HCT116 (cell line): Measurements from ENCODE around the gene SP100. TPM values are rescaled to one million over a fixed set of nuclear protein-coding genes. Genes with fewer than 3 reads are reported as not detected.

Experiments used
- ATAC-seq: fragments of 200-7000 bp; cut with Tn5 transposase; 2 replicates; pipeline ENCODE4 v1.9.1; 2020; ENCODE audit warnings: mild to moderate bottlenecking, moderate library complexity
- BruUV-seq: library from RNA; stranded (reverse); fragments of 400-500 nt; replicated peaks from 2 replicates; lab custom pipeline; 2021; lab: Mats Ljungman, UMichigan
- CTCF ChIA-PET: fragments of 300-600 bp; sonication (Branson Sonifier 250); formaldehyde crosslinking; loops from one replicate; lab custom pipeline; 2021; ENCODE audit warnings: antibody characterized with exemption; lab: Charles Lee
- POLR2A ChIA-PET: fragments of 300-600, 350-600 bp; sonication (Branson Sonifier 250); formaldehyde crosslinking; loops from one replicate; lab custom pipeline; 2021; ENCODE audit warnings: antibody characterized with exemption; lab: Charles Lee
- RAD21 ChIA-PET, 2 experiments: fragments of 300-600 bp; sonication (Branson Sonifier 250); formaldehyde crosslinking; loops; one replicate each; lab custom pipeline; 2023; ENCODE audit warnings: low total read pairs in 2 of 2; ENCODE audit not compliant: uncharacterized antibody in 2 of 2, unreplicated experiment in 2 of 2, low non-redundant PET in 1 of 2; lab: Charles Lee
- DNase-seq: peaks from one replicate; pipeline ENCODE4 v3.0.0-alpha.2; 2010; ENCODE audit warnings: low read depth, low spot score
- H2AFZ ChIP-seq: fragments of 200-600 bp; shearing (Covaris generic), sonication (generic); 2 replicates; pipeline ENCODE4 v1.6.1; 2017; ENCODE audit warnings: low read depth, mixed run types, mixed read lengths, antibody characterized with exemption, low read length; ENCODE audit not compliant: poor library complexity, severe bottlenecking
- H3K27ac ChIP-seq: 2 replicates; pipeline ENCODE4 v1.5.1; 2012; ENCODE audit warnings: low read depth, low read length
- H3K27me3 ChIP-seq: fragments of 200-600 bp; sonication (generic); 2 replicates; pipeline ENCODE4 v1.6.1; 2016; ENCODE audit warnings: mixed run types, low read length, mixed read lengths; ENCODE audit not compliant: insufficient read depth
- H3K36me3 ChIP-seq, 2 experiments: fragments of 200-500 bp in 1 of 2; fragments of 200-600 bp in 1 of 2; sonication (Bioruptor generic) in 1 of 2; sonication (generic) in 1 of 2; 2 replicates each; pipeline versions ENCODE4 v1.5.1 to v1.6.1; 2014 to 2016; ENCODE audit warnings: low read length in 2 of 2, inconsistent platforms in 1 of 2, mixed read lengths in 1 of 2, mixed run types in 1 of 2; ENCODE audit not compliant: insufficient read depth in 2 of 2, control insufficient read depth in 1 of 2
- H3K4me1 ChIP-seq, 2 experiments: fragments of 200-600 bp in 1 of 2; sonication (generic) in 1 of 2; 2 replicates each; pipeline versions ENCODE4 v1.5.1 to v1.6.1; 2012 to 2017; ENCODE audit warnings: low read length in 2 of 2, inconsistent platforms in 1 of 2, mild to moderate bottlenecking in 1 of 2, mixed read lengths in 1 of 2, mixed run types in 1 of 2, moderate library complexity in 1 of 2; ENCODE audit not compliant: insufficient read depth in 2 of 2, control insufficient read depth in 1 of 2
- H3K4me2 ChIP-seq: fragments of 200-600 bp; sonication (generic); 2 replicates; pipeline ENCODE4 v1.6.1; 2017; ENCODE audit warnings: mixed run types, low read length, mixed read lengths
- H3K4me3 ChIP-seq, 2 experiments: fragments of 200-600 bp in 1 of 2; sonication (generic) in 1 of 2; replicated peaks in 1 of 2; 2 replicates each; pipeline ENCODE4 v1.5.1; 2011 to 2016; ENCODE audit warnings: low read length in 2 of 2, control low read depth in 1 of 2, low read depth in 1 of 2, mild to moderate bottlenecking in 1 of 2, mixed read lengths in 1 of 2, mixed run types in 1 of 2
- H3K79me2 ChIP-seq: fragments of 200-600 bp; sonication (generic); 2 replicates; pipeline ENCODE4 v1.6.1; 2017; ENCODE audit warnings: mild to moderate bottlenecking, mixed run types, low read length, moderate library complexity, mixed read lengths; ENCODE audit not compliant: insufficient read depth
- H3K9ac ChIP-seq: fragments of 200-600 bp; sonication (generic); 2 replicates; pipeline ENCODE4 v1.6.1; 2016; ENCODE audit warnings: low read length, mixed read lengths
- H3K9me2 ChIP-seq: fragments of 200-600 bp; sonication (generic), shearing (Covaris generic); 2 replicates; pipeline ENCODE4 v1.6.1; 2017; ENCODE audit warnings: mixed run types, mild to moderate bottlenecking, moderate library complexity; ENCODE audit not compliant: insufficient read depth
- H3K9me3 ChIP-seq, 2 experiments: fragments of 200-500 bp in 1 of 2; fragments of 200-600 bp in 1 of 2; sonication (Bioruptor generic) in 1 of 2; sonication (generic) in 1 of 2; 2 replicates each; pipeline ENCODE4 v1.6.1; 2014 to 2017; ENCODE audit warnings: low read length in 2 of 2, mixed read lengths in 2 of 2, inconsistent platforms in 1 of 2, low read depth in 1 of 2, mild to moderate bottlenecking in 1 of 2, mixed run types in 1 of 2, moderate library complexity in 1 of 2; ENCODE audit not compliant: control insufficient read depth in 1 of 2, insufficient read depth in 1 of 2
- H4K20me1 ChIP-seq: fragments of 200-600 bp; sonication (generic), shearing (Covaris generic); 2 replicates; pipeline ENCODE4 v1.6.1; 2017; ENCODE audit warnings: mixed run types, mild to moderate bottlenecking, moderate library complexity; ENCODE audit not compliant: insufficient read depth
- CEBPB ChIP-seq: IDR thresholded peaks from 2 replicates; pipeline ENCODE4 v1.6.1; 2012; ENCODE audit warnings: low read depth
- EGR1 ChIP-seq: IDR thresholded peaks from 2 replicates; pipeline ENCODE4 v1.6.1; 2012; ENCODE audit warnings: low read depth
- EZH2 ChIP-seq: fragments of 200-600 bp; sonication (generic); IDR thresholded peaks from 2 replicates; pipeline ENCODE4 v1.6.1; 2017; ENCODE audit warnings: antibody characterized with exemption, mixed run types
- FOSL1 ChIP-seq: IDR thresholded peaks from 2 replicates; pipeline ENCODE4 v1.6.1; 2012; ENCODE audit warnings: low read depth
- POLR2AphosphoS5 ChIP-seq: IDR thresholded peaks from 2 replicates; pipeline ENCODE4 v1.6.1; 2011; ENCODE audit warnings: mild to moderate bottlenecking, low read depth, low read length, moderate library complexity
- SIN3A ChIP-seq: IDR thresholded peaks from 2 replicates; pipeline ENCODE4 v1.6.1; 2012; ENCODE audit warnings: low read depth
- SP1 ChIP-seq: IDR thresholded peaks from 2 replicates; pipeline ENCODE4 v1.6.1; 2012; ENCODE audit warnings: low read depth
- TCF7L2 ChIP-seq: IDR thresholded peaks from 2 replicates; pipeline ENCODE4 v1.7.0; 2011; ENCODE audit warnings: borderline replicate concordance, inconsistent platforms; ENCODE audit not compliant: insufficient read depth, insufficient read length; ENCODE audit errors: extremely low read depth
- YY1 ChIP-seq: IDR thresholded peaks from 2 replicates; pipeline ENCODE4 v1.6.1; 2011; ENCODE audit warnings: low read length, low read depth, moderate library complexity, mild to moderate bottlenecking; ENCODE audit not compliant: insufficient replicate concordance; ENCODE audit errors: extremely low read depth
- ZFX ChIP-seq: fragments of 450-650 bp; IDR thresholded peaks from 2 replicates; pipeline ENCODE4 v1.6.1; 2017
- intact Hi-C: fragments of 100-400 bp; cut with micrococcal nuclease; formaldehyde crosslinking; loops from 2 replicates; pipeline ENCODE4 v1.10.0; 2022
- total RNA-seq: library from RNA; stranded (reverse); gene quantifications from one replicate; pipeline ENCODE4 v1.2.1, GENCODE V29; 2021; ENCODE audit not compliant: unreplicated experiment

SP100 gene
- total RNA-seq, 1 experiment from 2014 or later, result 48.1 TPM

DNA sequence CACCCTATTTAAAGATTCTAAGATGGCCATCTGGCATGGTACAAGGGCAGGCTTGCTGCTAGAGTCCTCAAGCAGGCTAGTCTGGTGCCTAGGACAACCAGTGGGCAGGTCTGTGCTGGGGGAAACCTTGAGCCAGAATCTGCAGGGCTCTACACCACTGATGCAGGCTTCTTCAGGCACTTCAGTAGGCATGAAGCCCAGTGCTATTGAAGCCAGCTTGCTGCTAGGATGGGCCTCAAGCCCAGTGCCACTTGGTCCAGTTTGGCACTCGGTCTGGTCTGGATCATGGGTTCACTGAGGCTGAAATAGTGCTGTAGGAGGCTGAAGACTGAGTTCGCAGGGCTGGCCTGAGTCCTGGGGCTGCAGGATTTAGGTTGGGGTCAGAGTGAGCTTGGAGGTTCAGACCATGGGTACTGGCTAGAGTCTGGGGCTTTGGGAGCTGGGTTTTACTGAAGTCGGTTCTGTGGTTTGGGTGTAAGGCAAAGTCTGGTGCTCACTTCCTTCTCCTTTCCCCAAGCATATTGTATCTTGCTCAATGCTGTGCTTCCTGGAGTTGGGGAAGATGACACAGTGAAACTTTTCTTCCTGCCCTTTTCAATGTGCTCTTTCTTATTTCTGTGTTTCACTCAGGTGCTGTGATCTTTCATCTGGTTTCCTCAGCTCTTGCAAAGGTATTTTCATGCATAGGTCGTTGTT, 41.2 kb downstream of the SP100 start:
- H3K27ac ChIP-seq, result no peak overlapping the region
- H3K36me3 ChIP-seq, result no peaks in the 10 kb centered on the region
- H3K79me2 ChIP-seq, result no peaks in the 10 kb centered on the region
- no peak for ATAC-seq
- TF ChIP-seq EGR1 (no peak), FOSL1 (no peak), CEBPB (no peak), SP1 (no peak), SIN3A (no peak), TCF7L2 (no peak), EZH2 (no peak)
- no peaks in the 10 kb centered on the region for H3K9me2 ChIP-seq
- no peak for DNase-seq
- no peaks in the 10 kb centered on the region for H3K9me3 ChIP-seq
- CTCF ChIA-PET, result no interaction called here
- no peaks in the 10 kb centered on the region for H3K4me1 ChIP-seq
- intact Hi-C loops, result no loop called here
- H2AFZ ChIP-seq, result no peak overlapping the region
- H4K20me1 ChIP-seq, result no peaks in the 10 kb centered on the region
- no peak overlapping the region for H3K4me3 ChIP-seq
- POLR2A ChIA-PET, result no interaction called here
- no TSS peak for BruUV-seq
- no peaks in the 10 kb centered on the region for H3K27me3 ChIP-seq
- H3K9ac ChIP-seq, result no peak overlapping the region
- no peak overlapping the region for H3K4me2 ChIP-seq
- RAD21 ChIA-PET, result no interaction called here

DNA sequence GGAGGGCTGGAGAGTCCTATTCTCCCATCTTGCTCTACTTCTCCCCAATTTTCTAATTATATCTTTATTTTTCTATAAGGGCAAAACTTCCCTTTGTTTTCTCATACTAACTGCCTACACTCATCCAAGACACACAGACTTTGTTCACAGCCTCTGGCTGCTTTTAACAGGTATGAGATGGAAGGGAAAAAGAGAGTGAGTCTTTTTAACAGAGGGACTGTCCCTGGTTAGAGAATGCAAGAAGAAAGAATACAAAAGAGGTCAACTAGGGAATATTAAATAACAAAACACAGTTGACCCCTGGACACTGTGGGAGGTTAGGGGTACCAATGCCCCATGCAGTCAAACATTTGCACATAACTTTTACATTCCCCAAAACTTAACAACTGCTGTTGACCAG, 41.8 kb downstream of the SP100 start:
- POLR2A ChIA-PET, result no interaction called here
- Histone ChIP-seq H4K20me1 (no peaks in the 10 kb centered on the region), H3K27ac (no peak overlapping the region), H3K4me2 (no peak overlapping the region), H3K4me1 (no peaks in the 10 kb centered on the region), H3K36me3 (no peaks in the 10 kb centered on the region), H3K9me2 (no peaks in the 10 kb centered on the region), H3K79me2 (no peaks in the 10 kb centered on the region), H2AFZ (no peak overlapping the region), H3K27me3 (no peaks in the 10 kb centered on the region), H3K9ac (no peak overlapping the region), H3K4me3 (no peak overlapping the region), H3K9me3 (no peaks in the 10 kb centered on the region)
- intact Hi-C loops, result no loop called here
- no peak for DNase-seq
- CTCF ChIA-PET, result no interaction called here
- RAD21 ChIA-PET, result no interaction called here
- BruUV-seq, result no TSS peak
- no peak for TF ChIP-seq ZFX
- TF ChIP-seq POLR2AphosphoS5, result no peak
- no peak for TF ChIP-seq YY1
- no peak for ATAC-seq
